Measurements from ENCODE around the gene LAMP1.

GRCh38 chr13:113357529-113357928 lies 60.5 kb downstream of the LAMP1 start:
- TF ChIP-seq CTCF (conservative IDR thresholded peaks at IDR 0.05; ENCODE audit: low read depth in 2 of 2), result no peak
- TF ChIP-seq REST (IDR thresholded peaks at IDR 0.05; ENCODE audit: unreplicated experiment), result no peak
- TF ChIP-seq POLR2AphosphoS5 (IDR thresholded peaks at IDR 0.05; ENCODE audit: low read depth), result no peak
- TF ChIP-seq ETS1 (IDR thresholded peaks at IDR 0.05), result no peak
- TF ChIP-seq JUNB (IDR thresholded peaks at IDR 0.05; ENCODE audit: unreplicated experiment), result no peak
- TF ChIP-seq EZH2 (IDR thresholded peaks at IDR 0.05; ENCODE audit: low read depth, unreplicated experiment), result no peak
- TF ChIP-seq EZH2phosphoT487 (IDR thresholded peaks at IDR 0.05; ENCODE audit: unreplicated experiment), result no peak
- no peak for TF ChIP-seq CREB1 (CRISPR knock-in tag; IDR thresholded peaks at IDR 0.05; ENCODE audit: low read depth)

Data from GM23338 (cell line).